A549 (cell line): ENCODE data around the gene VWF. TPM values are rescaled to one million over a fixed set of nuclear protein-coding genes. Genes with fewer than 3 reads are reported as not detected.

Experiments
- ATAC-seq, 2 experiments: fragments of 200-7000 bp in 1 of 2; fragments of >200 bp in 1 of 2; cut with Nextera tagmentation in 1 of 2; cut with Tn5 transposase in 1 of 2; 3 replicates each; pipeline versions ENCODE4 v1.8.0 to v1.9.1; 2018 to 2020; ENCODE audit warnings: mild to moderate bottlenecking in 1 of 2, moderate library complexity in 1 of 2
- CTCF ChIA-PET: fragments of 300-600 bp; sonication (Branson Sonifier 250); formaldehyde crosslinking; extraction: SDS; loops from one replicate; lab custom pipeline; 2021; ENCODE audit warnings: antibody characterized with exemption, inconsistent platforms; lab: Yijun Ruan, JAX
- POLR2A ChIA-PET: fragments of 350-600 bp; formaldehyde crosslinking; extraction: SDS; loops from one replicate; lab custom pipeline; 2021; ENCODE audit warnings: antibody characterized with exemption, inconsistent platforms; lab: Yijun Ruan, JAX
- DNase-seq, 2 experiments: peaks; one replicate each; pipeline versions ENCODE4 v3.0.0 to v3.0.0-alpha.2; 2011 to 2016; ENCODE audit warnings: low read depth in 1 of 2, low spot score in 1 of 2
- FAIRE-seq: peaks from 2 replicates; lab custom pipeline; 2011; peaks lifted over from hg19 to GRCh38; lab: Jason Lieb, UNC
- H3K27ac ChIP-seq, 2 experiments: fragments of >200 bp; sonication (Bioruptor Twin); formaldehyde crosslinking; 3 replicates each; pipeline ENCODE4 v1.5.1; 2016 to 2017
- H3K4me1 ChIP-seq: fragments of >200 bp; sonication (Bioruptor Twin); formaldehyde crosslinking; 3 replicates; pipeline ENCODE4 v1.6.1; 2016
- H3K4me2 ChIP-seq: fragments of >200 bp; sonication (Bioruptor Twin); formaldehyde crosslinking; 3 replicates; pipeline ENCODE4 v1.6.1; 2016
- H3K4me3 ChIP-seq: fragments of >200 bp; sonication (Bioruptor Twin); formaldehyde crosslinking; 3 replicates; pipeline ENCODE4 v1.5.1; 2016
- H3K9me3 ChIP-seq: fragments of >200 bp; sonication (Bioruptor Twin); formaldehyde crosslinking; 3 replicates; pipeline ENCODE4 v1.6.1; 2016
- ATOH8 ChIP-seq: fragments of 250-450 bp; sonication (Bioruptor Pico); IDR thresholded peaks from 2 replicates; pipeline ENCODE4 v1.5.0; 2020; ENCODE audit warnings: low read depth, mild to moderate bottlenecking, moderate library complexity
- BHLHE40 ChIP-seq: IDR thresholded peaks from 2 replicates; pipeline ENCODE4 v1.6.1; 2012; ENCODE audit warnings: low read depth, low read length, inconsistent platforms
- CBX2 ChIP-seq: fragments of 200-600 bp; sonication (generic); IDR thresholded peaks from 2 replicates; pipeline ENCODE4 v1.6.1; 2016; ENCODE audit warnings: low read depth, mild to moderate bottlenecking, borderline replicate concordance
- CHD2 ChIP-seq: fragments of 150-350 bp; IDR thresholded peaks from 2 replicates; pipeline ENCODE4 v1.6.1; 2014; ENCODE audit warnings: low read length; ENCODE audit not compliant: partially characterized antibody
- ESRRA ChIP-seq: fragments of 150-350 bp; IDR thresholded peaks from 2 replicates; pipeline ENCODE4 v1.6.1; 2014; ENCODE audit warnings: mild to moderate bottlenecking, low read length, borderline replicate concordance
- HOXA7 ChIP-seq: fragments of 250-450 bp; sonication (Bioruptor Pico); IDR thresholded peaks from 2 replicates; pipeline ENCODE4 v1.5.0; 2020; ENCODE audit warnings: mild to moderate bottlenecking, moderate library complexity
- JUN ChIP-seq, 2 experiments: fragments of >200 bp; sonication (Bioruptor Twin); formaldehyde crosslinking; IDR thresholded peaks; 2 replicates in 1 of 2; 3 replicates in 1 of 2; pipeline ENCODE4 v1.6.1; 2016 to 2017
- KDM1A ChIP-seq: fragments of 200-600 bp; sonication (generic); IDR thresholded peaks from 2 replicates; pipeline ENCODE4 v1.6.1; 2016; ENCODE audit warnings: low read depth, mild to moderate bottlenecking
- MAZ ChIP-seq: fragments of 150-350 bp; IDR thresholded peaks from 2 replicates; pipeline ENCODE4 v1.6.1; 2014; ENCODE audit warnings: antibody characterized with exemption, low read depth, low read length, borderline replicate concordance
- MYC ChIP-seq: IDR thresholded peaks from 2 replicates; pipeline ENCODE4 v1.6.1; 2012; ENCODE audit warnings: mild to moderate bottlenecking, inconsistent platforms, low read length, improper control_type of control experiment, borderline replicate concordance
- NFE2L2 ChIP-seq: fragments of 150-350 bp; conservative IDR thresholded peaks from 2 replicates; pipeline ENCODE4 v1.6.1; 2014; ENCODE audit warnings: low read length
- NPAS2 ChIP-seq: fragments of 250-450 bp; sonication (Bioruptor Pico); IDR thresholded peaks from 2 replicates; pipeline ENCODE4 v1.8.0; 2022; ENCODE audit warnings: mild to moderate bottlenecking, moderate library complexity, borderline replicate concordance
- POLR2A ChIP-seq: IDR thresholded peaks from 2 replicates; pipeline ENCODE4 v1.6.1; 2012; ENCODE audit warnings: mild to moderate bottlenecking, low read length
- POLR2AphosphoS2 ChIP-seq: conservative IDR thresholded peaks from 2 replicates; pipeline ENCODE4 v1.6.1; 2012; ENCODE audit warnings: low read length, improper control_type of control experiment, inconsistent platforms
- RAD21 ChIP-seq, 2 experiments: fragments of >200 bp in 1 of 2; sonication (Bioruptor Twin) in 1 of 2; formaldehyde crosslinking in 1 of 2; IDR thresholded peaks in 1 of 2; conservative IDR thresholded peaks in 1 of 2; 2 replicates in 1 of 2; 3 replicates in 1 of 2; pipeline ENCODE4 v1.6.1; 2012 to 2018; ENCODE audit warnings: inconsistent platforms in 1 of 2
- RCOR1 ChIP-seq: fragments of 150-350 bp; IDR thresholded peaks from 2 replicates; pipeline ENCODE4 v1.6.1; 2014; ENCODE audit warnings: antibody characterized with exemption, low read length, low read depth
- RFX5 ChIP-seq: fragments of 450-650 bp; IDR thresholded peaks from 2 replicates; pipeline ENCODE4 v1.7.1; 2014; ENCODE audit warnings: antibody characterized with exemption, mild to moderate bottlenecking, moderate library complexity
- SMC3 ChIP-seq: fragments of >200 bp; sonication (Bioruptor Twin); formaldehyde crosslinking; IDR thresholded peaks from 3 replicates; pipeline ENCODE4 v1.6.1; 2018; ENCODE audit warnings: inconsistent platforms
- SREBF2 ChIP-seq: fragments of 450-650 bp; IDR thresholded peaks from 2 replicates; pipeline ENCODE4 v1.6.1; 2014; ENCODE audit warnings: mild to moderate bottlenecking, moderate library complexity
- TFCP2L1 ChIP-seq: fragments of 250-450 bp; sonication (Bioruptor Pico); IDR thresholded peaks from 2 replicates; pipeline ENCODE4 v1.5.0; 2021; ENCODE audit warnings: mild to moderate bottlenecking
- ZC3H11A ChIP-seq: fragments of 450-650 bp; IDR thresholded peaks from 2 replicates; pipeline ENCODE4 v1.6.1; 2014; ENCODE audit warnings: antibody characterized with exemption, mild to moderate bottlenecking
- ZFP36 ChIP-seq: fragments of 450-650 bp; IDR thresholded peaks from 2 replicates; pipeline ENCODE4 v1.6.1; 2014; ENCODE audit warnings: borderline replicate concordance; ENCODE audit not compliant: partially characterized antibody
- ZNF302 ChIP-seq: fragments of 250-450 bp; sonication (Bioruptor Pico); IDR thresholded peaks from 2 replicates; pipeline ENCODE4 v1.9.0; 2021; ENCODE audit warnings: inconsistent platforms, mild to moderate bottlenecking, moderate library complexity
- ZSCAN20 ChIP-seq: fragments of 250-450 bp; sonication (Bioruptor Pico); IDR thresholded peaks from 2 replicates; pipeline ENCODE4 v1.8.0; 2022; ENCODE audit warnings: mild to moderate bottlenecking, moderate library complexity
- WGBS: methylation state at CpG from one replicate; pipeline ENCODE4 v1.1.6; 2017; ENCODE audit errors: missing lambda C conversion rate; 5-methylcytosine and 5-hydroxymethylcytosine counted together
- polyA plus RNA-seq, 4 experiments: library from polyadenylated mRNA; depleted of rRNA in 3 of 4; stranded (reverse); fragments of >200 nt; fragmentation: RNase III in 1 of 4; extraction: RNeasy Plus Mini Kit Qiagen cat#74134 plus additional on column Dnase treatment in 1 of 4; gene quantifications; 2 replicates in 3 of 4; 3 replicates in 1 of 4; pipeline ENCODE4 v1.2.3, GENCODE V29; 2011 to 2017
- TF ChIP-seq, protein P1 (sequence below): fragments of 150-350 bp; IDR thresholded peaks from 2 replicates; pipeline ENCODE4 v1.6.1; 2014; ENCODE audit warnings: low read depth, mild to moderate bottlenecking, low read length

VWF gene
- polyA plus RNA-seq, 2 of the 4 experiments (the other 2 are of a cell fraction): 0.01 TPM; not detected in 1

GRCh38 chr12:5901416-5901815 is 223.1 kb downstream of the VWF start:
- POLR2A ChIA-PET: no interaction called here
- Histone ChIP-seq H3K4me1 (no peaks in the 10 kb centered on the region), H3K27ac (no peak overlapping the region), H3K9me3 (no peaks in the 10 kb centered on the region), H3K4me3 (no peak overlapping the region), H3K4me2 (no peak overlapping the region)
- WGBS: 48% methylated on average over 6 of the region's 6 CpGs
- CTCF ChIA-PET: no interaction called here
- FAIRE-seq (no peak), DNase-seq (no peak), ATAC-seq (no peak)
- no peak for TF ChIP-seq SREBF2
- no peak for TF ChIP-seq SMC3
- TF ChIP-seq POLR2AphosphoS2: no peak
- TF ChIP-seq ZNF302 (CRISPR knock-in tag): no peak
- TF ChIP-seq ESRRA: no peak
- TF ChIP-seq NPAS2 (CRISPR knock-in tag): no peak
- no peak for TF ChIP-seq RFX5
- TF ChIP-seq NFE2L2: no peak
- TF ChIP-seq RCOR1: no peak

DNA sequence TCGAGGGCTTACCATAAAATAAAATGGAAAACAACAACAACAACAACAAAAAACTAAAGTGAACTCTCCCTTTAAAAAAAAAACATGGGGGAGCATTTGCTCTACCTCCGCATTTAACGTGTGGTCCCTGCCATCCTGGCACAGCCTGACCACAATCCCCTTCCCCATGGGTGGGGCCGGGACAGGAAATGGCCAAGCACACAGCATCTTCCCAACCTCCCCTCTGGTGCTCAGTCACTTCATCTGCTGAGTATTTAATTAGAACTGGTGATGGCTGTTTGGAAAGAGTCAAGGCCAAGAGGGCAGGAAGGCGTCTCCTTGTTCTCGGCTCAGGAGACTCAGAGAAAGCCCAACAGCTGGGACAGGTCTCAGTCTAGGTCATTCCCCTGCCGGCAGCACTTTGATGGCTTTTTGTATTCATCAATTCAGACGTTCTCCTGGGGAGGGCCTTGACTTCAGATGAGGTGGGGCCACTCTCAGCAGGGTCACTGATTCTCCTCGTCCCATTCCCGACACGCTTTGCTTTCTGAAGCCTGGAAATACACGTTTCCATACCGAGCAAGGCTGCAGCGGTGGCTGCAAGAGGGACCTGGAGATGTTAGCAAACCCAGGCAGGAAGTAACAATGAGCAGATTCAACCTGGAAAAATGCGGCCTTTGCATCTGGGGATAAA is 223.8 kb downstream of the VWF start:
- no peak overlapping the region for H3K27ac ChIP-seq
- FAIRE-seq (no peak), DNase-seq (no peak), ATAC-seq (no peak)
- H3K4me2 ChIP-seq: no peak overlapping the region
- H3K4me3 ChIP-seq: no peak overlapping the region
- H3K4me1 ChIP-seq: no peaks in the 10 kb centered on the region
- POLR2A ChIA-PET: no interaction called here
- 24% methylated on average over 15 of the region's 15 CpGs for WGBS
- CTCF ChIA-PET: no interaction called here
- no peaks in the 10 kb centered on the region for H3K9me3 ChIP-seq
- TF ChIP-seq ZC3H11A (no peak), MAZ (no peak), ZNF302 (CRISPR knock-in tag) (no peak), RCOR1 (no peak)
- TF ChIP-seq, all 56 proteins: peak for 0

DNA sequence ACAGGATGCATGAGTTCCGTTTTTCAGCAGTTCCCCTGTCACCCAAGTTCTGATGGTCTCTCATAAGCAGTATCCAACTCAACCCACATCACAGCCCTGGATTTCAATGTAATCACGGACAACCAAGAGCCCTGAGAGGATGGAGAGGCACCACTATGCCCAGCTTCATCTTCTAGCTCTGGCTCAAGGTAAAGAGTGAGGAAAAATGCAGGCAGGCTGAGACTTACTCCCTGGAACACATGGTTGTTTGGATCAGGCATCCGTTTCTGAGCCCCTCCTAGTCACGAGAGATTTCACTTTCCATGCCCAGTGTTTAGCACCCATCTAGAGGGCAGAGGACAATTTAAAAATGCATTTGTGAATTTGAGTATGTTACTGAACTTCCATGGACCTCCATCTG is 224.4 kb downstream of the VWF start:
- no peaks in the 10 kb centered on the region for H3K4me1 ChIP-seq
- no peak overlapping the region for H3K4me2 ChIP-seq
- no peak for TF ChIP-seq CHD2
- no peak for TF ChIP-seq TFCP2L1 (CRISPR knock-in tag)
- no peak for TF ChIP-seq ATOH8 (CRISPR knock-in tag)
- no peak for TF ChIP-seq SMC3
- TF ChIP-seq, protein P1, sequence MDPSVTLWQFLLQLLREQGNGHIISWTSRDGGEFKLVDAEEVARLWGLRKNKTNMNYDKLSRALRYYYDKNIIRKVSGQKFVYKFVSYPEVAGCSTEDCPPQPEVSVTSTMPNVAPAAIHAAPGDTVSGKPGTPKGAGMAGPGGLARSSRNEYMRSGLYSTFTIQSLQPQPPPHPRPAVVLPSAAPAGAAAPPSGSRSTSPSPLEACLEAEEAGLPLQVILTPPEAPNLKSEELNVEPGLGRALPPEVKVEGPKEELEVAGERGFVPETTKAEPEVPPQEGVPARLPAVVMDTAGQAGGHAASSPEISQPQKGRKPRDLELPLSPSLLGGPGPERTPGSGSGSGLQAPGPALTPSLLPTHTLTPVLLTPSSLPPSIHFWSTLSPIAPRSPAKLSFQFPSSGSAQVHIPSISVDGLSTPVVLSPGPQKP: no peak
- TF ChIP-seq KDM1A: no peak
- no peak for TF ChIP-seq RAD21 (conservative IDR thresholded peaks at IDR 0.05 in 1 of 2, IDR thresholded peaks at IDR 0.05 in 1 of 2)
- no peak for TF ChIP-seq POLR2A
- TF ChIP-seq JUN (IDR thresholded peaks at IDR 0.05): no peak
- no peak for TF ChIP-seq RCOR1
- no peak for TF ChIP-seq ZFP36
- TF ChIP-seq BHLHE40: no peak
- TF ChIP-seq MYC: no peak
- TF ChIP-seq CBX2: no peak
- TF ChIP-seq MAZ: no peak
- no peak for TF ChIP-seq HOXA7
- TF ChIP-seq ZSCAN20: no peak
- no peak for TF ChIP-seq ZNF302 (CRISPR knock-in tag)
- ChIA-PET CTCF (interaction anchor here (0.9 kb wide), 1 partner anchor 88 kb away, joined by 3 read pairs; no protein-coding TSS in a partner anchor), POLR2A (no interaction called here)
- FAIRE-seq: no peak
- ATAC-seq: no peak
- DNase-seq: no peak
- no peak overlapping the region for H3K4me3 ChIP-seq
- no peaks in the 10 kb centered on the region for H3K9me3 ChIP-seq
- 2% methylated on average over 4 of the region's 4 CpGs for WGBS
- no peak overlapping the region for H3K27ac ChIP-seq
